GM13977 (cell line): Measurements from ENCODE around the gene LRRFIP1.

Experiments used
- DNase-seq: peaks from one replicate; pipeline ENCODE4 v3.0.0; 2012; ENCODE audit warnings: low spot score
- in situ Hi-C: fragments of 300-500 bp; cut with MboI; formaldehyde crosslinking; loops from one replicate; pipeline ENCODE4 v1.12.0; 2022; ENCODE audit warnings: low sequenced_read_pairs, low pct_unique_long_range_greater_than_20kb, mixed read lengths, inconsistent platforms; ENCODE audit not compliant: unreplicated experiment
- TF ChIP-seq, protein P1 (sequence below): IDR thresholded peaks from 2 replicates; pipeline ENCODE4 v1.5.1; 2012; ENCODE audit warnings: mild to moderate bottlenecking, control low read depth; ENCODE audit not compliant: insufficient read depth; ENCODE audit errors: extremely low read depth, missing control alignments

Gene LRRFIP1

DNA sequence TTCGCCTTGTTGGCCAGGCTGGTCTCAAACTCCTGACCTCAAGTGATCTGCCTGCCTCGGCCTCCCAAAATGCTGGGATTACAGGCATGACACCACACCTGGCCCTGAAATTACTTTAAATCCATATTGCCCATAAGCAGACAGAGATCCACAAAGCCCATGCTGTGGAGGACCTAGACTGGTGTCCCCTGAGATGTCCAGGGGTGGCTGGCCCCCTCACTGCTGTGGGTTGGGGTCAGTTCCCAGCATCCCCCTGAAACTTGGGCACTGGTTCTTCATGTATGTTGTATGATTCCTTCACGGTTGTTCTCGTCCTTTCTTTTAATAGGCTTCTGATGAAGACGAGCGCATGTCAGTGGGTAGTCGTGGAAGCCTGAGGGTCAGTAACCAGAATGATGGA lies 93.1 kb downstream of the LRRFIP1 start:
- TF ChIP-seq, protein P1, sequence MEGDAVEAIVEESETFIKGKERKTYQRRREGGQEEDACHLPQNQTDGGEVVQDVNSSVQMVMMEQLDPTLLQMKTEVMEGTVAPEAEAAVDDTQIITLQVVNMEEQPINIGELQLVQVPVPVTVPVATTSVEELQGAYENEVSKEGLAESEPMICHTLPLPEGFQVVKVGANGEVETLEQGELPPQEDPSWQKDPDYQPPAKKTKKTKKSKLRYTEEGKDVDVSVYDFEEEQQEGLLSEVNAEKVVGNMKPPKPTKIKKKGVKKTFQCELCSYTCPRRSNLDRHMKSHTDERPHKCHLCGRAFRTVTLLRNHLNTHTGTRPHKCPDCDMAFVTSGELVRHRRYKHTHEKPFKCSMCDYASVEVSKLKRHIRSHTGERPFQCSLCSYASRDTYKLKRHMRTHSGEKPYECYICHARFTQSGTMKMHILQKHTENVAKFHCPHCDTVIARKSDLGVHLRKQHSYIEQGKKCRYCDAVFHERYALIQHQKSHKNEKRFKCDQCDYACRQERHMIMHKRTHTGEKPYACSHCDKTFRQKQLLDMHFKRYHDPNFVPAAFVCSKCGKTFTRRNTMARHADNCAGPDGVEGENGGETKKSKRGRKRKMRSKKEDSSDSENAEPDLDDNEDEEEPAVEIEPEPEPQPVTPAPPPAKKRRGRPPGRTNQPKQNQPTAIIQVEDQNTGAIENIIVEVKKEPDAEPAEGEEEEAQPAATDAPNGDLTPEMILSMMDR: no peak
- in situ Hi-C loops: no loop called here

GRCh38 chr2:237720957-237721356 lies 93.6 kb downstream of the LRRFIP1 start:
- DNase-seq: no peak
- in situ Hi-C loops: no loop called here
- TF ChIP-seq, protein P1: no peak

More for the DNA sequence above, 93.1 kb downstream of the LRRFIP1 start:
- no peak for DNase-seq

DNA sequence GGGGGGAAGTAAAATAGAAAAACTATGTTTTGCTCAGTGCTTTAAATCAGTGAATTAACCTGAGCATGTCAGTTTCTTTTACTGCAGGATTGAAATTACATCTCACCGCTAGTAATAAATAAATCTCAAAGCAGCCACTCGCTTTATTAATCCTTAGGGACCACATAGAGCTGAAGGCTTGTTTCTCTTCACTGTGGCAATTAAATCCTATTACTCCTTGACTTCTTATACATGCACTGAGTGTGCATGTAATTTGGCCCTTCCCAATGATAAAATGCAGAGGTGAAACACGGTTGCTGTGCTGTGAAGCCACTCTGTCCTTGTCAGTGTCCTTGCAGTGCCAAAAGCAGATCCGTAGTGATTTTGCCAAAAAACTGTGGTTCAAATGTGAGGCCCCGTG lies 94.1 kb downstream of the LRRFIP1 start:
- in situ Hi-C loops: no loop called here
- TF ChIP-seq, protein P1: no peak
- no peak for DNase-seq

DNA sequence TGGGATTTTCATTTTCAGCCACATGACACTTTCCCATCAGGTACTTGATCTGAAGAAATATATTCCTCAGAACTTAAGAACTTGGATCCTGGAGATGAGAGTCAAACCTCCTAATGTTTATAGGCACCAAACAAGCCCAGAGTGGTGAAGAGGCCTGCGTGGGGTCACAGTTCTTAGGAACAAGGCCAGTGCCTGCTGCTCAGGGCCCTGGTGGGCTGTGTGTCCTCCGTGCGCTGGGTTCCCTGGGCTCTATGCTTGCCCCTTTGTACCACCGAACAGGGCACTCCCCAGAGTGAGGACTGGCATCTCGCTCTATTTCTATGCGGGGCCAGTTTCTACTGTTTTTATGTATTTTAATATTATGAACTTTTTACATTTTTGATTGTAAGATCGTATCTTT lies 95.2 kb downstream of the LRRFIP1 start:
- no peak for DNase-seq
- TF ChIP-seq, protein P1: no peak
- in situ Hi-C loops: no loop called here

DNA sequence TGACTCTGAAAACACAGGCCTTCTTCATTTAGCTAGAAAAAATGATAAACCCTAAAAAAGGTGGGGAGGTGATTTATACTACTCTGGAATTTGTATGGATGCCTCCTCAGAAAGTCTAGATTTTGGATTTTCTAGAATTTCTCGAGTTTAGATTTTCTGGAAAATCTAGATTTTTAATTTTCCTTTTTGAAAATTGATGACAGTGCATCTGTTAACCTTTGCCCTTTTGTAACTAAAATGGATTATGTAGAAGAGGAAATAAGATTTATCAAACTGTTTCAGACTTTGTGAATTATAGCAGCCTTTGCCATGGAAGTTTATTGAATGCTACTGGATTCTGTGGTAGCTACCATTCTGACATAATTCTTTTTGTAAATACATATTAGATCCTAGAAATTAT lies 95.6 kb downstream of the LRRFIP1 start:
- in situ Hi-C loops: no loop called here
- TF ChIP-seq, protein P1: no peak
- DNase-seq: no peak

GRCh38 chr2:237723602-237724001 lies 96.2 kb downstream of the LRRFIP1 start:
- DNase-seq: peak; percentile 34
- TF ChIP-seq, protein P1: no peak
- in situ Hi-C loops: no loop called here
